Osteoblast (primary cell): Measurements from ENCODE around the gene DLG5. TPM values are rescaled to one million over a fixed set of nuclear protein-coding genes. Genes with fewer than 3 reads are reported as not detected.
A peak's percentile ranks its signal among the peaks of the same experiment; 100 is the strongest.

Experiments used
- DNase-seq: peaks from one replicate; pipeline ENCODE4 v3.0.0; 2011; ENCODE audit warnings: low spot score, mixed read lengths; ENCODE audit not compliant: insufficient read length; ENCODE audit errors: missing footprints
- H2AFZ ChIP-seq: 2 replicates; pipeline ENCODE4 v1.6.0; 2011; ENCODE audit warnings: mild to moderate bottlenecking, low read length
- H3K27ac ChIP-seq: 2 replicates; pipeline ENCODE4 v1.5.1; 2011; ENCODE audit warnings: mild to moderate bottlenecking, low read depth, low read length, moderate library complexity
- H3K27me3 ChIP-seq: 2 replicates; pipeline ENCODE4 v1.6.0; 2012; ENCODE audit warnings: mild to moderate bottlenecking, control low read depth, inconsistent platforms, low read length, moderate library complexity; ENCODE audit not compliant: insufficient read depth
- H3K36me3 ChIP-seq: 2 replicates; pipeline ENCODE4 v1.5.1; 2011; ENCODE audit warnings: mild to moderate bottlenecking, low read length, control low read depth, moderate library complexity; ENCODE audit not compliant: insufficient read depth
- H3K4me1 ChIP-seq: 2 replicates; pipeline ENCODE4 v1.5.1; 2011; ENCODE audit warnings: mild to moderate bottlenecking, low read length, control low read depth, moderate library complexity; ENCODE audit not compliant: insufficient read depth
- H3K4me2 ChIP-seq: 2 replicates; pipeline ENCODE4 v1.6.0; 2011; ENCODE audit warnings: mild to moderate bottlenecking, low read length; ENCODE audit not compliant: insufficient read depth
- H3K4me3 ChIP-seq: fragments of 200-600 bp; sonication (generic); 3 replicates; pipeline ENCODE4 v1.5.1; 2012; ENCODE audit warnings: mild to moderate bottlenecking, low read length, inconsistent platforms; ENCODE audit not compliant: insufficient read depth
- H3K79me2 ChIP-seq: 2 replicates; pipeline ENCODE4 v1.6.0; 2012; ENCODE audit warnings: mild to moderate bottlenecking, low read length, control low read depth, inconsistent platforms; ENCODE audit not compliant: insufficient read depth
- H3K9me3 ChIP-seq: 2 replicates; pipeline ENCODE4 v1.5.1; 2011; ENCODE audit warnings: low read depth, low read length, control low read depth
- H4K20me1 ChIP-seq: 2 replicates; pipeline ENCODE4 v1.6.0; 2012; ENCODE audit warnings: mild to moderate bottlenecking, low read length, control low read depth; ENCODE audit not compliant: insufficient read depth
- CTCF ChIP-seq: IDR thresholded peaks from 2 replicates; pipeline ENCODE4 v1.5.1; 2011; ENCODE audit warnings: mild to moderate bottlenecking, low read depth, low read length, moderate library complexity; ENCODE audit errors: extremely low read depth
- total RNA-seq: library from RNA; depleted of rRNA; stranded (reverse); fragments of >200 nt; gene quantifications from 2 replicates; pipeline ENCODE4 v1.2.3, GENCODE V29; 2012

Gene DLG5
- total RNA-seq, 1 donor = 51.4 TPM

GRCh38 chr10:77824908-77825307 is 101.6 kb downstream of the DLG5 start:
- Histone ChIP-seq H3K79me2 (no peaks in the 10 kb centered on the region), H3K9me3 (no peaks in the 10 kb centered on the region), H4K20me1 (no peaks in the 10 kb centered on the region), H3K4me3 (no peak overlapping the region), H3K27me3 (no peaks in the 10 kb centered on the region), H3K36me3 (peaks cover 29% of the 10 kb centered on the region), H3K27ac (no peak overlapping the region), H2AFZ (no peak overlapping the region), H3K4me1 (no peaks in the 10 kb centered on the region), H3K4me2 (no peak overlapping the region)
- no peak for TF ChIP-seq CTCF
- DNase-seq = no peak

GRCh38 chr10:77823811-77824542 is 102.6 kb downstream of the DLG5 start:
- Histone ChIP-seq H3K9me3 (no peaks in the 10 kb centered on the region), H3K79me2 (no peaks in the 10 kb centered on the region), H3K4me1 (no peaks in the 10 kb centered on the region), H3K27ac (no peak overlapping the region), H3K4me2 (no peak overlapping the region), H3K36me3 (peaks cover 28% of the 10 kb centered on the region), H3K4me3 (no peak overlapping the region), H3K27me3 (no peaks in the 10 kb centered on the region), H4K20me1 (no peaks in the 10 kb centered on the region), H2AFZ (no peak overlapping the region)
- TF ChIP-seq CTCF = no peak
- peak; percentile 75 for DNase-seq

GRCh38 chr10:77821551-77821950 is 105.0 kb downstream of the DLG5 start:
- H3K36me3 ChIP-seq = peaks cover 43% of the 10 kb centered on the region
- no peaks in the 10 kb centered on the region for H3K9me3 ChIP-seq
- no peak overlapping the region for H3K4me3 ChIP-seq
- H4K20me1 ChIP-seq = no peaks in the 10 kb centered on the region
- no peak overlapping the region for H3K4me2 ChIP-seq
- DNase-seq = peak; percentile 31
- no peak overlapping the region for H3K27ac ChIP-seq
- no peak overlapping the region for H2AFZ ChIP-seq
- no peak for TF ChIP-seq CTCF
- no peaks in the 10 kb centered on the region for H3K4me1 ChIP-seq
- H3K79me2 ChIP-seq = no peaks in the 10 kb centered on the region
- no peaks in the 10 kb centered on the region for H3K27me3 ChIP-seq

GRCh38 chr10:77821036-77821435 is 105.5 kb downstream of the DLG5 start:
- Histone ChIP-seq H3K27ac (no peak overlapping the region), H3K79me2 (no peaks in the 10 kb centered on the region), H3K9me3 (no peaks in the 10 kb centered on the region), H4K20me1 (no peaks in the 10 kb centered on the region), H3K27me3 (no peaks in the 10 kb centered on the region), H3K36me3 (peaks cover 46% of the 10 kb centered on the region), H3K4me1 (no peaks in the 10 kb centered on the region), H3K4me3 (no peak overlapping the region), H3K4me2 (no peak overlapping the region), H2AFZ (no peak overlapping the region)
- TF ChIP-seq CTCF = no peak
- DNase-seq = peak; percentile 61
